ENCODE measurements around the gene NAXE. TPM values are rescaled to one million over a fixed set of nuclear protein-coding genes. Genes with fewer than 3 reads are reported as not detected.

Gene NAXE
- polyA plus RNA-seq, 1 donor from 2014 or later, result 95.7 TPM

GRCh38 chr1:156592158-156592909 is 758 bp downstream of the NAXE start:
- H3K4me2 ChIP-seq (ENCODE audit: low read length), result peak overlapping the region; percentile 43
- H3K27me3 ChIP-seq (ENCODE audit: insufficient read depth, low read depth, low read length), result no peaks in the 10 kb centered on the region
- H3K9ac ChIP-seq (ENCODE audit: low read length), result peak overlapping the region; percentile 80
- TF ChIP-seq REST (IDR thresholded peaks at IDR 0.05; ENCODE audit: borderline replicate concordance) (no peak), EZH2 (IDR thresholded peaks at IDR 0.05; ENCODE audit: borderline replicate concordance, insufficient read depth, low read length, poor library complexity, severe bottlenecking) (no peak), EP300 (conservative IDR thresholded peaks at IDR 0.05; ENCODE audit: poor library complexity, severe bottlenecking) (no peak), TAF1 (IDR thresholded peaks at IDR 0.05; ENCODE audit: low read depth) (no peak), MXI1 (conservative IDR thresholded peaks at IDR 0.05; ENCODE audit: poor library complexity, severe bottlenecking) (no peak), RAD21 (conservative IDR thresholded peaks at IDR 0.05) (no peak), POLR2AphosphoS5 (IDR thresholded peaks at IDR 0.05) (no peak), SMC3 (conservative IDR thresholded peaks at IDR 0.05; ENCODE audit: poor library complexity) (no peak)
- TF ChIP-seq, protein P1, sequence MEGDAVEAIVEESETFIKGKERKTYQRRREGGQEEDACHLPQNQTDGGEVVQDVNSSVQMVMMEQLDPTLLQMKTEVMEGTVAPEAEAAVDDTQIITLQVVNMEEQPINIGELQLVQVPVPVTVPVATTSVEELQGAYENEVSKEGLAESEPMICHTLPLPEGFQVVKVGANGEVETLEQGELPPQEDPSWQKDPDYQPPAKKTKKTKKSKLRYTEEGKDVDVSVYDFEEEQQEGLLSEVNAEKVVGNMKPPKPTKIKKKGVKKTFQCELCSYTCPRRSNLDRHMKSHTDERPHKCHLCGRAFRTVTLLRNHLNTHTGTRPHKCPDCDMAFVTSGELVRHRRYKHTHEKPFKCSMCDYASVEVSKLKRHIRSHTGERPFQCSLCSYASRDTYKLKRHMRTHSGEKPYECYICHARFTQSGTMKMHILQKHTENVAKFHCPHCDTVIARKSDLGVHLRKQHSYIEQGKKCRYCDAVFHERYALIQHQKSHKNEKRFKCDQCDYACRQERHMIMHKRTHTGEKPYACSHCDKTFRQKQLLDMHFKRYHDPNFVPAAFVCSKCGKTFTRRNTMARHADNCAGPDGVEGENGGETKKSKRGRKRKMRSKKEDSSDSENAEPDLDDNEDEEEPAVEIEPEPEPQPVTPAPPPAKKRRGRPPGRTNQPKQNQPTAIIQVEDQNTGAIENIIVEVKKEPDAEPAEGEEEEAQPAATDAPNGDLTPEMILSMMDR (IDR thresholded peaks at IDR 0.05; ENCODE audit: poor library complexity, severe bottlenecking), result no peak
- H3F3A ChIP-seq (ENCODE audit: insufficient read depth, low read length, poor library complexity, severe bottlenecking), result no peaks in the 10 kb centered on the region
- H3K36me3 ChIP-seq (ENCODE audit: insufficient read depth, low read length), result no peaks in the 10 kb centered on the region
- H2AFZ ChIP-seq (ENCODE audit: low read depth, low read length), result peak overlapping the region; percentile 80
- peak overlapping the region; percentile 47 for H3K27ac ChIP-seq (ENCODE audit: low read length)
- no peaks in the 10 kb centered on the region for H4K20me1 ChIP-seq (ENCODE audit: insufficient read depth)
- no peaks in the 10 kb centered on the region for H3K79me2 ChIP-seq (replicated peaks; ENCODE audit: insufficient read depth, low read length)
- H3K4me3 ChIP-seq (ENCODE audit: low read length), result peak overlapping the region; percentile 86
- H3K9me2 ChIP-seq (ENCODE audit: insufficient read depth, low read length), result no peaks in the 10 kb centered on the region
- H3K9me3 ChIP-seq (ENCODE audit: low read length), result no peaks in the 10 kb centered on the region

DNA sequence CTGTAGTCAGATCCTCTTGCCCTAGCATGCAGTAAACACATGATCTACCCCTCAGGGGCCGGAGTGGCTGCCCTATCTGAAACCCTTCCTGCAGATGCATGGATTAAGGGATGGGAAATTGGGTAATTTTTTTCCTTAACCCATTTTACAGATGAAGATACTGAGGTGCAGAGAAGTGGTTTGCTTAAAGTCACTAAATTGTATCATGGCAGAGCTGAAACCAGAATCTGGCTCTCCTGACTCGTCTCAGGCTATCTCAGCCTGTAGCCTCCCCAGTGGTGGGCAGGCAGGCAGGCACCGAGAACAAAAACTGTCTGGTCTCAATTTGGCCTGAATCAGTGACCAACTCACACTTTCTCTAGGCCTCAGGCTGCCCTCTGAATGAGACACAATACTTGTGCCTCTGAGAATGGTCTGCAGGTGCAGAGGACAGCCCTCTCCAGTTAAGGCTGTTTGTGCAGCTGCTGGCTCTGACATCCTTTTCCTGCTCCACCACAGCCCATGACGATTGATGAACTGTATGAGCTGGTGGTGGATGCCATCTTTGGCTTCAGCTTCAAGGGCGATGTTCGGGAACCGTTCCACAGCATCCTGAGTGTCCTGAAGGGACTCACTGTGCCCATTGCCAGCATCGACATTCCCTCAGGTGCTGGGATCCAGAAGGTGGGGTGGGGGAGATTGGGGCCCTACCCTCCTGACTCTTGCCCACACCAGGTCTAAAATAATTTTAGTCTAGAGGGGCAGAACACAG is 1.5 kb downstream of the NAXE start:
- Histone ChIP-seq H3K9ac (ENCODE audit: low read length) (peak overlapping the region; percentile 17), H3K4me3 (ENCODE audit: low read length) (peak overlapping the region; percentile 86), H3K79me2 (replicated peaks; ENCODE audit: insufficient read depth, low read length) (no peaks in the 10 kb centered on the region), H3K36me3 (ENCODE audit: insufficient read depth, low read length) (no peaks in the 10 kb centered on the region), H3K9me3 (ENCODE audit: low read length) (no peaks in the 10 kb centered on the region), H3K27ac (ENCODE audit: low read length) (peak overlapping the region; percentile 84), H3F3A (ENCODE audit: insufficient read depth, low read length, poor library complexity, severe bottlenecking) (no peaks in the 10 kb centered on the region), H2AFZ (ENCODE audit: low read depth, low read length) (no peak overlapping the region), H3K27me3 (ENCODE audit: insufficient read depth, low read depth, low read length) (no peaks in the 10 kb centered on the region), H3K9me2 (ENCODE audit: insufficient read depth, low read length) (no peaks in the 10 kb centered on the region), H4K20me1 (ENCODE audit: insufficient read depth) (no peaks in the 10 kb centered on the region), H3K4me2 (ENCODE audit: low read length) (peak overlapping the region; percentile 43)
- TF ChIP-seq REST (IDR thresholded peaks at IDR 0.05; ENCODE audit: borderline replicate concordance) (no peak), RAD21 (conservative IDR thresholded peaks at IDR 0.05) (no peak), EZH2 (IDR thresholded peaks at IDR 0.05; ENCODE audit: borderline replicate concordance, insufficient read depth, low read length, poor library complexity, severe bottlenecking) (no peak), POLR2AphosphoS5 (IDR thresholded peaks at IDR 0.05) (no peak), TAF1 (IDR thresholded peaks at IDR 0.05; ENCODE audit: low read depth) (no peak)

Data from neural cell (in vitro differentiated cells).